IPS-18c (cell line): ENCODE results near the gene WNT7A.
"Not testable (repeated sequence)": the region's sequence is repeated elsewhere in the genome, so short reads cannot be mapped to it uniquely, and the experiment has no call there.

ENCODE experiments used
- H3K4me3 ChIP-seq: 2 replicates; pipeline ENCODE4 v1.7.0; 2013; ENCODE audit warnings: low read depth, mild to moderate bottlenecking, low read length, moderate library complexity; ENCODE audit not compliant: insufficient read depth
- H3K9me3 ChIP-seq: one replicate; pipeline ENCODE4 v1.6.1; 2013; ENCODE audit warnings: mild to moderate bottlenecking, low read length, moderate library complexity; ENCODE audit not compliant: control insufficient read depth, insufficient read depth

Gene WNT7A

DNA sequence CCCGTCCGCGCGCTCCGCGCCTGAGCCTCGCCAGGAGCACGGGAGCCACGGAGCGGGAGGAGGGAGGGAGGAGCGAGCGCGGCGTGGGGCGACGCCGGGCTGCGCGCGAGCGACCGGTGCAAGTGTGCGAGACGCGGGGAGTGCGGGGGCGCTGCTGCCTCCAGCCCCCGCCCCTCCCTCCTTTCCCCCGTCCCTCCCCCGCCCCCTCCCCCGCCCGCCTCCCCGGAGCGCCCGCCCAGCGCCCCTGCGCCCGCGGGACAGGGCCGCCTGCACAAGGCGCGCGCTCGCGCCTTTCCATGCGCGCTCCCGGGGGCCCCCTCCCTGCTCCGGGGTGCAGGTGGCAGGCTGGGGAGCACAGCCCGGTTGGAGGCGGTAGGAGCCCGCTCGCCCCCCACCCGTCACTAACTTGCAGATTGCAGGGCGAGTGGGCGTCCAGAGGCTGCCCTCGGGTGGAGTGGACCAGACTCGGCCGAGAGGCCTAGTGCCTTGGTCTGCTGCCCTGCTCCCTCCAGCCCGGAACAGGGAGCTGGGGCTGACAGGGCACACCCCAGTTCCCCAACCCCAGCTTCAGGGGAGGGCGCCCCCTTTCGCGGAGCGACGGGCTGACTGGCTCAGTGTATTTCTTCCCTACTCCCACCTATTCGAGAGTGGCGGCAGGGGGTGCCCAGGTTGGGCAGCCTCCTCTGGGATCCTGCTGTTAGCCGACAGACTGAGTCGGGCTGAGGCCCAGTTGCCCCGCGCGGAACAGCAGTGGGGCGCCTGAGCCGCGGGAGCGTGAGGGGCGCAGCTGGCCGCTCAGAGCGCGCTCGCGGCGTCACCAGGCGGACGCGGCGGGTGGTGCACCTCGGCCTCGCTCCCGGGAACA lies at the start of gene WNT7A:
TSS of gene WNT7A (minus strand) at position 126 of the 865 bp plus-strand sequence. CDS start 255 bp downstream, outside the sequence.
- H3K4me3 ChIP-seq, result peak within 1 kb of the TSS; percentile 56

GRCh38 chr3:13928741-13929140 lies 48.9 kb upstream of the WNT7A start:
- not testable (repeated sequence) for H3K4me3 ChIP-seq, H3K9me3 ChIP-seq

More for the DNA sequence above, at the start of gene WNT7A:
- no peaks in the 10 kb centered on the region for H3K9me3 ChIP-seq

GRCh38 chr3:13927295-13927694 lies 47.4 kb upstream of the WNT7A start:
- Histone ChIP-seq H3K9me3 (peaks cover 9% of the 10 kb centered on the region), H3K4me3 (no peak overlapping the region)

DNA sequence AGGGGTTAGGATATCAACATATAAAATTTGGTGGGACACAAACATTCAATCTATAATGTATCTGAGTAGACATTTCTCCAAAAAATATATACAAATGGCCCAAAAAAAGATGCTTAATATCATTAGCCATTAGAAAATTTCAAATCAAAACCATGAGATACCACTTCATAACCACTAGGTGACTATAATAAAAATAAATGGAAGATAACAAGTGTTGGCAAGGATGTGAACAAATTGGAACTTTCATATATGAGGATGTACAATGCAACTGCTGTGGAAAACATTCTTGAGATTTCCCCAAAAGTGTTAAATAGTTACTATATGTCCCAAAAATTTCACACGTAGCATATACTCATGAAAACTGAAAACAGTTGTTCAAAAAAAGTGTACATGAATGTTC lies 36.5 kb upstream of the WNT7A start:
- Histone ChIP-seq H3K9me3 (no peaks in the 10 kb centered on the region), H3K4me3 (no peak overlapping the region)

DNA sequence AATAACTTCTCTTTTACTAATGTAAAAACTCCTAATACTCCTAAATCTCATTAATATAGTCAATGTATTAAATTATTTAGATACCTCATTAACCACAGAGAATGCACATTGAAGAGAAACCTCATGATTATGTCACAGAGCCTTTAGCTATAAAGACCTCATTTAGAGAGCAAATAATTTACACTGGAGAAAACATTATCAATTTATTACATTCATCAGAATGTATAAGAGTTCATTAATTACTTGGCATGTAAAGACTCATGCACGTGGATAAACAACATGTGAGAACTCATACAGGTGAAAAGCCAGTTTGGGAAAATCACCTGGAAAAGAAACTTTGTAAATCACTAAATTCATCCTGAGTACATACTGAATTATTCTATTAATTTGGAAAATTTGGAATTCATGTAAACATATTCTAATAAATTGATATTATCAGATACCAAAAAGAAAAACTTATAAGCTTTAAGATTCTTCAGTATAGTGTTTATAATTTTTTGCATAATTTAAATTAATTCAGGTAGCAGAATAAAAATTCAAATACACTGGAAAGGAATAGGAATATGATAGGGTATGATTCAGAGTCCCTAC lies 22.9 kb upstream of the WNT7A start:
- H3K4me3 ChIP-seq, result no peak overlapping the region
- H3K9me3 ChIP-seq, result peaks cover 2% of the 10 kb centered on the region

DNA sequence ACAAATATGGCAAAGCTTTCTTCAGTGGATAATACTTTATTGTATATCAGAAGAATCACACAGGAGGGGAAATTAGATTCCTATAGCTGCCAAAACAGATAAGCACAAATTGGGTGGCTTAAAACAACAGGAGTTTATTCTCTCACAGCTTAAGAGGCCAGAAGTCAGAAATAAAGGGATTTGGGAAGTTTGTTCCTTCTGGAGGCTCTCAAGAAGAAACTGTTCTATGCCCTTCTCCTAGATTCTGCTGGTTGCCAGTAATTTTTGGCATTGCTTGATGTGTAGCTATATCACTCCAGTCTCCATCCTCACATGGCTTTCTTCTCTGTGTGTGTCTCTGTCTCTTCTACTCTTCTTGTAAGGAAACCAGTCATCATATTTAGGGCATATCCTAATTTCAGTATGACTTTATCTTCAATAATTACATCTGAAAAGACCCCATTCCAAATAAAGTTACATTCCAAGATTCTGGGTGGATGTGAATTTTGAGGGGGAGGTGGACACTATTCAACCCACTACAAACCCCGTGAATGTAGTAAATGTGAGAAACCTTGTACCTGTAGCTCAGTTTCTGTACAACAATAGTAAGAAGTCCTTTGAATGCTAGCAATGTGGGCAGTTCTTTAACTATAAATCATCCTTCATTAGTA lies 22.2 kb upstream of the WNT7A start:
- Histone ChIP-seq H3K9me3 (peaks cover 2% of the 10 kb centered on the region), H3K4me3 (no peak overlapping the region)

- Histone ChIP-seq H3K9me3 (no peaks in the 10 kb centered on the region), H3K4me3 (no peak overlapping the region)
Measured at GRCh38 chr3:13898346-13898745, 18.5 kb upstream of the WNT7A start.

DNA sequence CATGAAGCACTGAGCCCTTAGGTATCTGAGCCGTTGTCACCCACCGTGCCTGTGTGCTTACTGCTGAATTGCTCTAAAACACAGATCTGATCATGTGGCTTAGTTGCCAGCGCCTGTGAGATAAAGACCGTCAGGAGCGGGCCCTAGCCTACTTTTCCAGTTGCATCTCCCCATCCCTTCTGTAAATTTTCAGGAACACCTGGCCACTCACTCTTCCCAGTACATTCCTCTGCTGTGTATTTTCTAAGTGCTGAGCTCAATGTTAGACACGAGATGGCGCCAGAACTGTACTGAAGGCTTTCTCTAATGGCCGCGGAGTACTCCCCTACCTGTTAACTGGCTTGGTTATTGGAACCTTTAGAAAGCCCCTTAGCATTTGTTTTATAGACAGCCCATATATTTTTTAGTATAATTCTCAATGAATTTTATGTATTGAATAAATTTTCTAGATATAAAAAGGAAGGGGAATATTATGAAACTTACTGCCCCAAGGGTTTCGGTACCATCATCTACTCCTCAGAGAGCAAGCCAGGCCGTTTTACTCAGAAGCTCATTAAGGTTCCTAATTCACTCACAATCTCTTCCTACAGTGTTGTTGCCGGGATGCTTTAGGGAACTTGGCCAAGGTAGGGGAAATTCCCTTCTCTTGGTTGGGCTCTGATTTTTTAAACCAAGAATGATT lies 16.7 kb upstream of the WNT7A start:
- no peaks in the 10 kb centered on the region for H3K9me3 ChIP-seq
- H3K4me3 ChIP-seq, result no peak overlapping the region; the same call in 1 of the 2 replicates

DNA sequence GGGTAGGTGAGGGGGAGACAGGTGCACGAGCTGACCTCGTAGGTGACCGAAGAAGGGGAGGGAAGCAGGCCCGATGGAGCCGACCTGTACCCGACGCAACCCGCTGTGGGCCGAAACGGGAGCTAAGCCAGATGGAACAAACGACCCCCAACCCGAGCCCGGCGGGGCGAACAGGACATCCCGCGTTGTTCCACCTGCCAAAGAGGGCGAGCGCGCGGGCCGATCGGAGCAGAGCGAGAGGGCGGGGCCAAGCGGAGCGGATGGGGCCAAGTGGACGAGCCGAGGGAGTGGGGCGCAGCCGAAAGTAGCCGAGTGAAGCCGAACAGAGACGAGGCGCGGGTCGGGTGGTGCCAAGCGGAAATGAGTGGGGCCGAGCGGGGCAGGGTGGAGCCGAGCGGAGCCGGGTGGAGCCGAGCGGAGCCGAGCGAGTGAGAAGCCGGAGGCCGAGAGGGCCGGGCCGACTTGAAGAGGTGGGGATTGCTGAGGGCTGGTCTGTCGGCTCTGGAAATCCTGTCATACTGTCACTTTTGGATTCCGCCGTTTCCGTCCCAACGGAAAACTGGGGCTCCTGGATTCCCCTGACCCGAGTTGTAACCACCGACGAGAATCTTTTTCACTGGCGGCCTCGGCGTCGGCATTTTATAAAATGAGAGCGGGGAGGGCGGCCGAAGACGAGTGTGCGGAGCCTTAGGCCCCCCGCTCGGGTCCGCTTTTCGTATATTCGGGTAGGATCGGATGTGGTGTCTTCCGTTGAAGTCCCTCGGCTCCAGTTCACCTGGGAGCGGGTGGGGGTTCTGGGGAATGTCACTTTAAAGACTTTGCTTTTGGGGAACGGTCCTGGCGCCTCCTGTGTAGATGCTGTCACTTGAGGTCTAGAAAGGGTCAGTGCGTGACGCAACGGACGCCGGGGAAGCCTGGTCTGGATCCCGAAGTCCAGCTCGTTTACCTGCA lies 15.6 kb upstream of the WNT7A start:
- no peaks in the 10 kb centered on the region for H3K9me3 ChIP-seq
- H3K4me3 ChIP-seq, result peak overlapping the region; percentile 71

GRCh38 chr3:13894807-13895154 lies 14.9 kb upstream of the WNT7A start:
- Histone ChIP-seq H3K9me3 (no peaks in the 10 kb centered on the region), H3K4me3 (peak overlapping the region; percentile 71)

- Histone ChIP-seq H3K9me3 (no peaks in the 10 kb centered on the region), H3K4me3 (no peak overlapping the region; the same call in 1 of the 2 replicates)
Measured at GRCh38 chr3:13894096-13894806, 14.4 kb upstream of the WNT7A start.

- no peaks in the 10 kb centered on the region for H3K9me3 ChIP-seq
- H3K4me3 ChIP-seq, result no peak overlapping the region
Measured at GRCh38 chr3:13892304-13892703, 12.4 kb upstream of the WNT7A start.

DNA sequence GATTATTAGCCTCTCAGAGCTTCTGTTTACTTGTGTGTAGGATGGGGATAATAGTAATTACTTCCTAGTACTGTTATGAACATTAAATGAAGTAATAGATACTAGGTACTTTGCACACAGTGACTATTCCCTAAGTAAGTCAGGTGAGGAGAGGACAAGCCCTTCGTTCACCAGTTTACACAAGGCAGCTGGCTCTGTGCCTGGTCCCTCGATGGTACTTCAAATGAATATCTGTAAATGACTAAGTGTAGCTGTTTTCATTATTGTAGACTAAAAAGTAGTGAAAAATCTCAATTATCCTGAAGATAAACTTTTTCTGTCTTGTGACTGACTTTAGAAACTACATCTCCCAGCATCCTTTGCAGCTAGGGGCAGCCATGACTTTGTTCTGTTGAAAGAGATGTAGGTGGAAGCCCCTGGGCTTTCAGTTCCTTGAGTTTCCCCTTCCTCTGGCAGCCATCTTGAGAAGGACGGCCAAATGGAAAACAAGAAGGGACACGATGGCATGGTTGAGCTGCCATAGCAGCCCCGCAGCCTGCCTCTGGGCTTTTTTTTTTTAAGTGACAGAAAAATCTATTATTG lies 11.7 kb upstream of the WNT7A start:
- no peak overlapping the region for H3K4me3 ChIP-seq
- H3K9me3 ChIP-seq, result no peaks in the 10 kb centered on the region

GRCh38 chr3:13891017-13891392 lies 11.1 kb upstream of the WNT7A start:
- no peak overlapping the region for H3K4me3 ChIP-seq
- H3K9me3 ChIP-seq, result no peaks in the 10 kb centered on the region

DNA sequence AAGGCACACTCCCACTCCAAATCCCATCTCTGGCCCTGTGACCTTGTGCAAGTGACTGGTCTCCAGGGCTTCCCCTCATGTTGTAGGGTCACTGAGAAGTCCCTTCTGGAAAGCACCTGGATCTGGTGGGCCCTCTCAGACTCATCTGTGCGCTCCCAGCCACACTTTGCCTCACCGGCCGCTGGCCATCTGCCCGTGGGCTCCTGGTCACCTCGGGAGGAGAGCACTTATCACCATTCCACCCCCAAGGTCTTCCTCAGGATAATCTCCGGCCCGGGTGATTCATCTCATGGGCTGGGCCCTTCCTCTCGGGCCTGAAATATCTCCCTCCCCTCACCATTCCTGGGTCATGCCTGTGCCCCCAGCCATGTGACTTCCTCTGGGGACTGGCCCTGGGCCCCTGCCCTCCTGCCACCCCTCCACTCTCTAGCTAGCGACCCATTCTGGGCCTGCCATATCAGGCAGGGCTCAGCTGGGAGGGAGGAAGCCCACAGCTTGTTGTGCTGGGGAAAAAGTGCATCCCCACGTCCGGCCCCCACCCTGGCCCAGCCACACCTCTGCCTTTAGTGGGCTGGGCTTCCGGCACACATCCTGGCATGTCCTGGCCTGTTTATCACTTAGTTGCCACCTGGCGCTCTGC lies 10.6 kb upstream of the WNT7A start:
- H3K4me3 ChIP-seq, result no peak overlapping the region

More for the DNA sequence above, 10.6 kb upstream of the WNT7A start:
- no peaks in the 10 kb centered on the region for H3K9me3 ChIP-seq
